ENCODE measurements around the gene HCAR2.

DNA sequence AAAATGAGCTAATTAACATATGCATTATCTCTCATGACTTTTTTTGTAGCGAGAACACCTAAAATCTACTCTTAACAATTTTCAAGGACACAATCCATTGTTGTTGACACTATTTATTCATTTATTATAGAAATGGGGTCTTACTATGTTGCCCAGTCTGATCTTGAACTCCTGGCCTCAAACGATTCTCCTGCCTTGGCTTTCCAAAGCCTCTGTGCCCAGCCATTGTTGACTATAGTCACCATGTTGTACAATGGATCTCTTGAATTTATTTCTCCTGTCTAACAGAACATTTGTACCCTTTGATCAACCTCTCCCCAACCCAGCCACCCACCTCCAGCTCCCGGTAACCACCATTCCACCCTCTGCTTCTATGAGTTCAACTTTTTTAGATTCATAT is 41.2 kb downstream of the HCAR2 start:
- TF ChIP-seq CTCF (IDR thresholded peaks at IDR 0.05): no peak
- TF ChIP-seq POLR2A (IDR thresholded peaks at IDR 0.05): no peak
- TF ChIP-seq EP300 (IDR thresholded peaks at IDR 0.05): no peak
